ENCODE measurements around the gene PSMD11.

- TF ChIP-seq ARNTL (CRISPR knock-in tag; IDR thresholded peaks at IDR 0.05; ENCODE audit: borderline replicate concordance, low read depth) (no peak), TSHZ2 (CRISPR knock-in tag; IDR thresholded peaks at IDR 0.05) (no peak), ZFP3 (CRISPR knock-in tag; IDR thresholded peaks at IDR 0.05) (no peak), SNAI2 (CRISPR knock-in tag; IDR thresholded peaks at IDR 0.05) (no peak), ZC3H10 (CRISPR knock-in tag; IDR thresholded peaks at IDR 0.05) (no peak), ZNF70 (CRISPR knock-in tag; IDR thresholded peaks at IDR 0.05) (no peak), OSR1 (CRISPR knock-in tag; IDR thresholded peaks at IDR 0.05) (no peak), GLIS3 (CRISPR knock-in tag; IDR thresholded peaks at IDR 0.05) (no peak), PATZ1 (CRISPR knock-in tag; IDR thresholded peaks at IDR 0.05; ENCODE audit: borderline replicate concordance) (no peak), ESRRG (CRISPR knock-in tag; IDR thresholded peaks at IDR 0.05) (no peak), ZNF8 (CRISPR knock-in tag; IDR thresholded peaks at IDR 0.05) (no peak), TOX (CRISPR knock-in tag; IDR thresholded peaks at IDR 0.05; ENCODE audit: borderline replicate concordance) (no peak), BACH2 (CRISPR knock-in tag; IDR thresholded peaks at IDR 0.05; ENCODE audit: borderline replicate concordance) (no peak)
Measured at GRCh38 chr17:32445497-32445896, 1.2 kb downstream of the PSMD11 start.
